GM23248 (cell line): ENCODE data around the gene UST.

Source experiments
- EZH2 ChIP-seq: fragments of 200-600 bp; sonication (generic); IDR thresholded peaks from 2 replicates; pipeline ENCODE4 v1.6.1; 2018; ENCODE audit warnings: antibody characterized with exemption, mild to moderate bottlenecking; ENCODE audit not compliant: insufficient read depth, poor library complexity, severe bottlenecking
- EZH2phosphoT487 ChIP-seq: fragments of 200-600 bp; sonication (generic); IDR thresholded peaks from 2 replicates; pipeline ENCODE4 v1.6.1; 2018; ENCODE audit warnings: antibody characterized with exemption, moderate library complexity, mild to moderate bottlenecking, low read depth; ENCODE audit not compliant: insufficient read depth

- no peak for TF ChIP-seq EZH2
- TF ChIP-seq EZH2phosphoT487: no peak
These were observed 128.0 kb downstream of the UST start for GRCh38 chr6:148874698-148875293.
